GM19455 (cell line): Measurements from ENCODE around the gene GPR26.
"Not testable (repeated sequence)": the region's sequence is repeated elsewhere in the genome, so short reads cannot be mapped to it uniquely, and the experiment has no call there.

ENCODE experiments used
- ATAC-seq: cut with Tn5 transposase; IDR thresholded peaks from one replicate; pipeline ENCODE4 v1.9.1; 2021; ENCODE audit not compliant: unreplicated experiment

Gene GPR26

DNA sequence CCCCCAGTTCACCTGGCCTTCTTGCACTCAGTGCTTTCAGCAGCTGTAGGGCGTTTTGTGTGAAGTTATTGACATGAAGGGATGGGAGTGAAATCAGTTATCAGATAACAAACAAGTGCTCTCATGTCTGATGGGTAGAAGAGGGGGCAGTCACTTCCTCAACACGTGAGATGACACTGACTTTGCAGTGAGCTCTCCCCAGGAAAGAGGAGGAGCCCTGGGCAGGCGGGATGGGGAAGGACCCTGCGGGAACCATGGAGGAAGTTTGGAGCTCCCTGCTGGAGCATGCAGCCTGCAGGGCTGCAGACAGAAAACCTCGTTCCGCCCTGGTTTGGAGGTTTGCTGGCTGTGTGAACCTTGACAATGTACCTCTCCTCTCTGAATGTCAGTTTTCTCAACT is 38.7 kb downstream of the GPR26 start:
- no peak for ATAC-seq

DNA sequence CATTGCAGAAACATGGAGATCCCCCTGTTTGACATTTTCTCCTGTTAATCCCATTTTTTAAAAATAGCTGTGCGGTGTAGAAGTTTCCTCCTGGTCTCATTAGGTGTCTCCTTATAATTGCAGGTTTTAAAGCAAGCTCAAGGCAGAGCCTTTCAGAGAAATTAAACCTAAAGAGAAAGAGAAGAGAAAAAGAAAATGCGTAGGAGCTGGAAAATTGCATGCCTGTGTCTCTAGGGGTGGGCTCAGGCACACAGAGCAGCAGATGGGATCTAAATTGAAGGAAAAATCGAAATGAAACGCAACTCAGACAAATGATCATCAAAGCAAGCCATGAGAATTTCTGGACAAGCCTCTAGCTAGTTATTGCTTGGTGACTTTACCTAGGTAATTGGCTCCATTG is 40.1 kb downstream of the GPR26 start:
- no peak for ATAC-seq

DNA sequence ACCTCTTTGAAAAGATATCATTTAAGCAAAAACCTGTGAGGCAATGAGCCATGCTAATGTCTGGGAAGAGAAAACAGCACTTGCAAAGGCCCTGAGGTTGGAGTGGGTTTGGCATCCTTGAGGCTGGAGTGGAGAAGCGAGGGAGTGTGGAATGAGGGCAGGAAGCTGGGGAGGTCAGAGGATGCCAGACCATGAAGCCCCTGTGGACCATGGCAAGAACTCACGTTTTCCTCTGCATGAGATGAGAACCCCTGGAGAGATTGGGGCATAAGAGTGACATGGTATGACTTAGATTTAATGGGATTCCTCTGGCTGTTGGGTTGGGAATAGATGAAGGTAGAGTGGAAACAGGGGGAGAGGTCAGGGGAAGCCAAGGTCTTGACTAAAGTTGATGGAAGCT is 49.4 kb downstream of the GPR26 start:
- no peak for ATAC-seq

DNA sequence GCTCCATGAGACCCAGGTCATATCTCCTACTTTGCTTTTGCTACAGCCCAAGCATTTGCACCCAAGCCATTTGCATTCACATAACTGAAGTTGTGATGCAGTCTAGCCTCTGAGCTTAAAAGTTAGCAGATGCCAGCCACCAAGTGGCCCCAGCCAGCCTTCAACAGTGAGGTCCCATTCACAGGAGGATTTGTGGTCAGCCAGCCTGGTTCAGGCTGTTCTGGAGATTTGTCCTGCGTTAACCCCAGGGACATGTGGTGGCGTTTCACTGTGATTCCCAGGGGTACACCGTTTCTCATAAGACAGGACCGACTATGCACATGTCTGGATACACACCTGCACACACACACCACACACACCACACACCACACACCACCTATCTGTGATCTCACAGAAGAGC is 51.2 kb downstream of the GPR26 start:
- no peak for ATAC-seq

DNA sequence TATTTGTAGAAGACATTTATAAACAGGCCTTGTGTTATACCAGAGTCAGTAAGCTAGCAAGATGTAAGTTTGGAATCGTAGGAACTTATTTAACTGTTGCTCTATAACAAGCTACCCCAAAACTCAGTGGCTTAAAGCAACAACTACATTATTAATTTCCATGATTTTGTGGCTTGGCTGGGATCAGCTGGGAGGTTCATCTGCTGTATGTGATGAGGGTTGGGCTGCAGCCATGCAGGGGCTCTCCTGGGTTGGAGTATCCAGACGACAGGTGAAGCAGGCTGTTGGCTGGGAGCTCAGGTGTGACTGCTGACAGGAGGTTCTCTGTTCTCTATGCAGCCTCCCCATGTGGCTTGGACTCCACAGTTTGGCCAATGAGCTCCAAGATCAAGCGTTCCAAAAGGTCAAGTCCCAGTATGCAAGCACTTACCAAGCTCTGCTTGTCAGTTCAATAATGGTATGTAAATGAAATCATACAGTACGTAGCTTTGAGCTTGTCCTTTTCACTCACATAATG is 52.4 kb downstream of the GPR26 start:
- no peak for ATAC-seq

DNA sequence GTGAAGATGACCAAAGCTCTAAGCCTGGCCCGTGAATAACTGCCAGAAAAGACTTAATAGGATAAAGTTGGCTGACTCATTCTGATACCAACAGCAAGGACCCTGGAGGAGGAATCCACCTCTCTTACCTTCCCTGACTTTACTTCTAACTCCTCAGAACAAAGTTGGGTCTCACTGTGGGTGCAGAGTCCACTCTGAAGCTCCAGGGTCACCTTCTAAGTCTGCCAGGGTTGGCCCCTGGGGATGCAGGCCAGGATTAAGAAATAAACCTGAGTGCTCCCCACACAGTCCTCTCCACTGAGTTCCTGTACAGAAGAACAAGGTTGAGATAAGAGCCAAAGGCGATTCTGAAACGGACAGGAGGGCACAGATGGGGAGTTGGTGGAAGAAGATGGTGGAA is 54.4 kb downstream of the GPR26 start:
- no peak for ATAC-seq

DNA sequence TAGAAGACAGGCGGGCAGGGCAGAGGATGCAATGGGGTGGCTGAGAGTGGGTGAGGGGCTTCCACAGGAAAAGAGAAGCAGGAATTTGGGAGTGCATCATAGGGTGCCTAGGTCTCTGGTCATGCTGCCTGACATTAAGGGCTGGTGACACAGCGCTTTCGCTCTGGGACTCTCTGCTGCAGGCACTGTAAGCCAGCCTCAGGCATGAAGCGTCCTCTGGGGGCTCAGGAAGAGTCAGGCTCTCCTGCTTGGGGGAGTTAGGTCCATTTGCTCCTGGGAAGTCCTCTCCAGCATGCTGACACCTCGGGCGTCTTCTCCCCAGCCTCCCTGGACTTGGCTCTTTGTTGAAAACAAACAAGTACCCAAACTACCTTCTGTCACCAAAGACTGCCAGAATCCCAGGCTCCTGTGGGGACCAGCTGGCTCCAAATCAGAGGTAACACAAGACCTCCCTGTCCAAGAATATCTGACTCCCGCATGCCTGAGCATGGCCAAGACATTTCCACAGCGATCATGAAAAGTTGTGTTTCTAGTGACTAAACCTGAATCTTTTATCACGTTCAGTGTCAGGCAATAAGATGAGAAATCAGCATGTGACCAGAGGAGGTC is 55.4 kb downstream of the GPR26 start:
- ATAC-seq, result no peak

DNA sequence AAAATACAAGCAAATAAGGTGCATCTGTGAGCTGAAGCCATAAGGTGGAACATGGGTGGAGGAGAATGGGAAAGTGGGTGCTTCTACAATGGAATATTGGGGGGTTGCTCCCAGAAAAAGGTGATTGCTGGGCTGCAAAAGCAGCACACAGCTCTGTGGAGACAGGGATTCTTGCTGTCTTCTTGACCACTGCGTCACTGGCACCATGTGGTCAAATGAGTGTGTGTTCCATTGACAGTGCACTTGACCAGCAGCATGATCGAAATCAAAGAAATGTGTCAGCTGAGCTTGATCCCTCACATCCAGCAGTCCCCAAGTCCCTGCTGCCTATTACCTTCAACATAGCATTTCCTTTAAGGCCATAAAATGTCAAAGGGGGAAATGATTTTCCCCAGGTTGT is 56.2 kb downstream of the GPR26 start:
- ATAC-seq, result no peak

DNA sequence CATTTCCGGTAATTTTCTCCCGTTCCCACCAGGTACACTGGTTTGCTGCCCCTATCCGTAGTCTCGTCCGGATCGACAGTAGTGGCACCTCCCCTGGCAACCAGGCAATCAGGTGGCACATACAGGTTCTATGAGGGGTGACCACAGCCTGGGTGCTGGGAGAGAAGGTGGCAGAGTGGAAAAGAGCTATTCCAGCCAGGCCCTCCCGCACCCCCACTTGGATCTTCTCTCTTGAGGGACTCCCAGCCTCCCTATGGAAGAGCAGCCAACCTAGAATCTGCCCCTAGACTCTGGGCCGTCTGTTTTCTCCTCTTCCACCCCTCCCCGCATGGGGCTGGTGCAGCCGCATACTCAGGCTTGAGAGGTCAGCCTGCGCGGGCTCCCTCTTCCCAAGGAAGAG is 58.6 kb downstream of the GPR26 start:
- no peak for ATAC-seq

DNA sequence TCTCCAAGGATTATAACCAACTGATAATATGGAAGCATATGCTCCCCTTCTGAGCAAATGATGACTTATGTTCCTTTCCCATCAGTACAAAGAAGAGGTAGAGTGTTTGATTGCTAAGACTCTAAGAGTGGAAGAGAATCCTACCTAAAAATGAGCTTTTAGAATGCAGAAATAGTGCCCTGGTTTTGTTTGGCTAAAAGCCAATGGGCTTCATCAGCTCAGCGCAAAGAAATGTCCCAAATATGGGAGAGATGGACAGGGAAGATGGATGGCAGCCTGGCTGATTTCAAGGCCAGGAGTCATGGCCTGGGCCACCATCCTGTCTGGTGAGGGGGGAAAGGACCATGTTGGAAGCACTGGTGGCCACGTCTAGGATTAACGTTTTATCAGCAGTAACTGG is 60.2 kb downstream of the GPR26 start:
- ATAC-seq, result no peak

DNA sequence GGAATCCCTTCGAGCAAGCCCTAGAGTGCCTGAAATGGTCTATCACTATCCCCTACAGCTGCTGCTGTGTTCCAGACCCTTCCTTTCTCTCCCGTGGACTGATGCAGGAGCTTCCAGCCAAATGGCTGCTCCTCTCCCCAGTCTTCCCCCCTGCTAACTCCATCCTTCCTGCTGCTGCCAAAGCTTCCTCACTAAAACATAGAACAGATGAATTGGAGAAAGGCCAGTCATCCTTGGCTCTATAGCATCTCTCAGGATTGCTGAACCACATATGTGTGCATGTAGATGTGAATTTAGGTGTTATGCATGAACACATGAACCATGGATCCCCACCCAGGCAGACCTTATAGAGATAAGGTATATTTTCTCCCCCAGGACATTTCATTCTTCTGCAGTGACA is 60.7 kb downstream of the GPR26 start:
- no peak for ATAC-seq

DNA sequence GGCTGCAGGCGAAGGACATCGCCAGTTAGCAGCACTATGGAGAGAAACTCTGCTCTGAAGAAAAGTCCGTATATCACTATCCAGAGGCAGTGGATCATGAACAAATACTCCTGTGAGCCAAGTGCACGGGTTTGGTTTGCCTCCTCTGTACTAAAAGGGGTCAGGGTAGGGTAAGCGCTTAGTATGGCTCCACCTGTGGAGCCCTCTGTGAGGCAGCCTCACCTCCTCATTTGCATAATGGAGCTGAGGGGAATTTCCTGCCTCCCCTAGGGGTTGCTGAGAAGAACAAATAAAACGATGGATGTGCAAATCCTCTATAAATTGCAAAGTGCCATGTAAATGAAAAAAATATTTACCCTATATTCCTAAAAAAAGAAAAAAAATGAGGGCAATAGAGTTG is 63.4 kb downstream of the GPR26 start:
- no peak for ATAC-seq

DNA sequence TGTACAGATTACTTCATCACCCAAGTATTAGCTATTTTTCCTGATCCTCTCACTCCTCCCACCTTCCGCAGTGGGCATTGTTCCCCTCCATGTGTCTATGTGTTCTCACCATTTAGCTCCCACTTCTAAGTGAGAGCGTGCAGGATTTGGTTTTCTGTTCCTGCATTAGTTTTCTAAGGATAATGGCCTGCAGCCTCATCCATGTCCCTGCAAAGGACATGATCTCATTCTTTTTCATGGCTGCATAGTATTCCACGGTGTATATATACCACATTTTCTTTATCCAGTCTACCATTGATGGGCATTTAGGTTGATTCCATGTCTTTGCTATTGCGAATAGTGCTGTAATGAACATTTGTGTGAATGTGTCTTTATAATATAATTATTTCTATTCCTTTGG is 70.8 kb downstream of the GPR26 start:
- ATAC-seq, result not testable (repeated sequence)

DNA sequence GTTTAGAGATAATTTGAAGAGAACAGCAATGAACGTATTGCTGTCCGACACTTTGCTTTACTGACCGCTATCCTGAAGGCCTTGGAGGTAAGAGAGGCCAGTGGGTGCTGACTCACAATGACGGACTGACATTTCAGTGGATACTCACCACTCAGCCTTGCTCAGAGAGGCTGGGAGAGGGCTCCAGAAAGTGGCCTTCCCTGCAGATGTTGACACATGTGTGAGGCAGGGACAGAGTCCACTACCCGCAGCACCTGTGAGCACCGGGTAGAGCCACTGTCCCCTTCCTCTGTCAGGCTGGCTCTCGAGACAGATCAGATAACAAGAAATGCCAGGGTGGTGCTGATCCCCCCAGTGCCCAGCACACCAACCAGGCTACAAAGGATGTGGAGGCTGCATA is 75.0 kb downstream of the GPR26 start:
- ATAC-seq, result no peak

DNA sequence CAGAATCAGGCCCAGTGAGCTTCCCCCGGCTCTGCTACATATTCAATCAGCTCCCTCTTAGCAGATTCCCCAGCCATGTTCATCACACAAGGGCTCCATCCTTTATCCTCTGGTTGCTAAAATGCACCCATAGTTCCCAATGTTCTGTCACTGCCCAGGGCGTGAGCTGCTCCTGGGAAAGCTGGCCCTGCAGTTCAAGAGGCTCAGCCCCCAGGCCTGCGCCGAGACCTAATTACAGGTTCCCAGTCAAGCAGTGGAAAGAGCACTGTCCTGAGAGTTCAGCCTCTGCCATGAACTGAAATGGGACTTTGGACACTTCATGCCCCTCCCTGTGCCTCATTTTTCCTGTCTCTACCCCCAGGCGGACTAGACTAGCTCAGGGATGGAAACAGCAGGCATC is 75.6 kb downstream of the GPR26 start:
- no peak for ATAC-seq

DNA sequence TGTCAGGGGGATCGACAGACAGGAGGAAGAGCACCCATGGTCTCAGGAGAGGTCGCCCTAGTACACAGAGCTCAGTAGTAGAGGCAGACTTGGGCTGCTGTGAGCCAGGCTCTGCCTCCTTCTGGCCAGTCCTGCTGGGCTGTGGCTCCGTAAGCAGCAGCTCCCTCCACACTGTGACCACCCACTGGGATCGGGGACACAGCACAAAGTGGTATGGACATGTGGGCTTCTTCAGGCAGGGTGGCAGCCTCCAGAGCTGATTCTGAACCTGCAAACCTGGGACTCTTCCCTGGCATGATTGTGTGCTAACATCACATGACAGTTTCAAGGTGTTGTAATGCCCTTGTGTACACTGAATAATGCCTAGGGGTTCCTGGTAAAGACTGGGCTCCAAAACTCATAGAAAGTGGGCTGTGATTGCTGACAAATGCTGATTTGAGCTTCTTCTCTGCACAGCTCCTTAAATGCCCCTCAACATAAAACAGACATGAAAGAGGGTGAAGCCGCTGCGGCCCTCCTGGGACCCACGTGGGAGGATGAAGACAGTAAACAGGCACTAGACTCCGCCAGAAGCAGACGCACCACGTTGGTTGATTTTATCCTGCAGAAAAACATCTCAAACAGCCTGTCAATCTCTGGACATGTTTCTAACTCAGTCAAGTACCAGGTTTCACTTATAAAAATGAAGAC is 76.7 kb downstream of the GPR26 start:
- ATAC-seq, result no peak

DNA sequence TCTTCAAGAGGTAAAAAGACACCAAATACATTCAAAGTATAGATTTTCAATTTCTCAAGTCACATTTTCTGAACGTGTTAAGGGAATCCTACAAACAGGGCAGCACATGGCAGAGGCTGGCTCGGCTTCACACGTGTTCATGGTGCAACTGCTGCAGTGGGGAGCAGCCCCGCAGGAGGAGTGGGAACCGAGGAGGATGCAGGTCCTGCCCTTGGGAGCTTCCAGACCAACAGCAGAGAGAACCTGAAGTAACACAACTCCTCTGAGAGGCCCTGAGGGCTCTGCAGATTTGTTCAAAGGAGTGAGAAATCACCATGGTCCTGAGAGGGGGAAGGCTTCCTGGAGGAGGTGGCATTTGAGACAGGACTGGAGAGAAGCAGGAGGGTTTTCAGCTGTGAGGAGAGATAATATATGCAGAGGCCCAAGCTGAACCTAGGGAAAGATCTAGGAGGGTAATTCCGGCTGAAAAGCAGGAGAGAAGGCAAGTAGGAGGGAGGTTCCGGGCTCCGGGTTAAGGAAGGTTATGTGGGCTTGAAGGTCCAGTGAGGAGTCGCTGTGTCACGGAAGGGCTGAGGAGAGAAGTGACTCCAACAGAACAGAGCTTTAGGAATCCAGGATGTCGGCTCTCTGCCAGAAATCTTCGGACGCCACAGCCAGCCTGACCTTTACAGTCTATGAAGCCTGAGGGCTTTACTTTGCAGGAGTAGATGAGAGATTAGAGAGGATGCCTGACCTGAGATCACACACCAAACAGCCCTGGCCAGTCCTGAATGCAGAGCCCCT is 77.5 kb downstream of the GPR26 start:
- no peak for ATAC-seq

DNA sequence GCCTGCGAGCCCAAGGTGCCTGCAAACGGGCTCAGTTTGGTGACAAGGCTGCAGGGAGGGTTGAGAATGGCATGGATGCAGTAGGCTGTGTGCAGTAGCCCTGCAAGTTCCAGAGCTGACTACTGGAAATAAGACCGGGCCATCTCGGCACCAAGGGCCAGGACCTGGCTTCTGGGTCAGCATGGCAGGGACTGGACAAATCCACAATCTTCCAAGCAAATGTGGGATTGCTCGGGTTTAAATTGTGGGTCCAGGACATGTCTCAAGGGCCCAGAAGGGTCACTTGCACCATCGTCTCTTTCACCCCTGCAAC is 78.0 kb downstream of the GPR26 start:
- no peak for ATAC-seq
